IPS-18c (cell line): ENCODE data around the gene RPUSD4.

Experiments
- H3K4me3 ChIP-seq: 2 replicates; pipeline ENCODE4 v1.7.0; 2013; ENCODE audit warnings: low read depth, mild to moderate bottlenecking, low read length, moderate library complexity; ENCODE audit not compliant: insufficient read depth
- H3K9me3 ChIP-seq: one replicate; pipeline ENCODE4 v1.6.1; 2013; ENCODE audit warnings: mild to moderate bottlenecking, low read length, moderate library complexity; ENCODE audit not compliant: control insufficient read depth, insufficient read depth

RPUSD4 gene

DNA sequence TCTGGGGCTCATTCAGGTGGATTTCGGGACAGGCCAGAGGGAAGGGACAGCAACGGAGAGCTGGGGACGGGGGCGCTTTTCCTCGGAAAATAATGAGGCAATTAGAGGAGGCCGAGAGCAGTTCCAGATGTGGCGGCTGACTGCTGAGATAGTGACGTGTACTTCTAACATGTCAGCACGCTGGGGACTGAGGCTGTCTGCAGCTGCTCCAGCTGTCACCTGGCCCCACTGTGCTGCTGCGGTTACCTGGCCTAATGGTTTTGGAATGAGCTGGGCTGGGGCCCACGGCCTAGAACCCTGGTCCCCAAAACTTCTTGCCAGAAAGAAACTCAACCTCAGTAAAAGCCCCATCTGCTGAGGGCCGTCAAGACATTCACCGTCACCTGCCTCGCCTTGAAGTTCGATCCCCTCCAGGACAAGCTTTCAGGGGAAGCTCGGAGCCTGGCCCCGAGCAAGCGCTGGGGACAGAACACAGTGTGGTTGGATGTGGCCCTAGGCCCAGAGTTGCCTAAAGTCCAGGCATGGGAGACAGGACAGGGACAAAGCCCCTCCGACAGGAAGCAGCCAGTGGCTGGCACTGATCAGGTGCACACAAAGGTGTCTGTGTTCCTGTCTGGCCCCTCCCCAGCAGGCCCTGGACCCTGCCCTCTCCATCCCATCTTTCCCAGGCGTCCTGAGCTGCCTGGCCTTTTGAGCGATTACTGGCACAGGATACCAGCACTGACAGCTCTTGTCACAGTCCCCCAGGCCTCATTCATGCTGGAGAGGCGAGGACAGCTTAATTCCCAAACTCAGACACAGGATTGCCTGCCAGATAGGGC is 22.1 kb downstream of the RPUSD4 start:
- peaks cover 2% of the 10 kb centered on the region for H3K9me3 ChIP-seq
- no peak overlapping the region for H3K4me3 ChIP-seq

DNA sequence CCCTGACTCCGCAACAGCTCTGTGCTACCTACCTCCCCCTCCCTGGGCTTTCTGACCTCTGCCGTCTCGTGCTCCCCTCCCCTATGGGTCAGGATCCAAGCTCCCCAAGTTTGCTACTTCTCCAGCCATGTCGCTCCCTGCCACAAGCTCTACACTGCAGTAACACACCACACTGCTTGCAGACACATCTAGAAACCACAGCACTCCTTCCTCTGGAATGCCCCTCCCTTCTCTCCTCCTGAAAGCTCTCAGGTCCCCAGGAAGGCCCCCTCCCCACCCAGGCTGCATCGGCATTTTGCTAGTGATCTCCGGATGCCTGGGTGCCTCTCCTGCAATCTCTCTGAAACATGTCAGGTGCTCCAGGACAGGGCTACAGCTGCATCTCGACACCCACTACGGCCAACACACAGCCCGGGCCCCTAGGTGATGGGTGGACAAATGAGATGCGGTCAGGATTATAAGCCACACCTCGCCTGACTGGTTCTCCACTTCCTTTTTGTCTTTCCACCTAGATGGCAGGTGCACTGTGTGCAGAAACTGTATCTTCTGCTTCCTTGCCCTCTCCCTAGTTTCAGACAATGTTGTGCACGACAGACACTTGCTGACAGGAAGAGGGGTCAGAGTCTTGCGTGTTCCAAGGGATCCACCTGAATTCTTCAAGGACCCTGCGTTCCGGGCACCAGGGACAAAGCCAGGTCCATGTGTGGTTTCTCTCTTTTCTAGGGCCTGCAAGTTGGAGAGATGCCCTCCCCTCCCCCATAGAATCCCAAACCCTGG is 22.9 kb downstream of the RPUSD4 start:
- no peak overlapping the region for H3K4me3 ChIP-seq
- H3K9me3 ChIP-seq = peaks cover 2% of the 10 kb centered on the region

DNA sequence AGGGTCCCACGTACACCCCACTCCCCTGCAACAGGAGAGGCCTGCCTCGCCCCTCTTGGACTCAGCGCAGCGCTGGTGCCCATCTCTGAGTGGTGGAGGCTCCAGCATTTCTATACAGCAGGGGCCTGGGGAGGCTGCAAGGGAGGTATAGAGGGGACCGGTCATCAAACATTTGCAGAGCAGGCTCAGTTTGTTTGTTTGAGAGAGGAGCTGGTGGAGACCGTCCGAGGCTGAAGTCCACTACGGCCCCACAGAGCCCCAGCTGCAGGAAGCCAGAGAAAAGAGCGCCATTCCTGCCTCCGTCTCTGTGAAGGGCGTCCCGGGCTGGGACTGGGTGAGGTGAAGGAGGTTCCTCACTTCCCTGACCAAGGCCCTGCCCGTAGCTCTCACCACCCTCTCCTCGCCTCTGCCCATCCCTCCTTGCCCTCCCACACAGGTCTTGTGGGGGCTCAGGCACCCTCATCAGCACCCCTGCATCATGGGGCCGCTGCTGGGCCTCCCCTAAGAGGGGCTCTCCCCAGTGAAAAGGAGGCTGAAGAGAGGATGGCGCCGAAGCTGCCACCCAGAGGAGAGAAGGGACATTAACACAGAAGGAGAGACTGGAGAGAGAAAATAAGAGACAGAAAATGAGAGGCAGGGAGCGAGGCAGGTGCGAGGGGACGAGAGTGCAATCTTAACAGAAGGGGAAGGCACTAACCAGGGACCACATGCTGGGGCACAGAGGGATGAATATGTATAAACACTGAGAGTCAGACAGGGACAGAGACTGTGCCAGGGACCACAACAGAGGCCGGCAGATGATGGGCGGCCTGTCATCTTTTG is 24.5 kb downstream of the RPUSD4 start:
- H3K9me3 ChIP-seq = peaks cover 2% of the 10 kb centered on the region
- H3K4me3 ChIP-seq = no peak overlapping the region

DNA sequence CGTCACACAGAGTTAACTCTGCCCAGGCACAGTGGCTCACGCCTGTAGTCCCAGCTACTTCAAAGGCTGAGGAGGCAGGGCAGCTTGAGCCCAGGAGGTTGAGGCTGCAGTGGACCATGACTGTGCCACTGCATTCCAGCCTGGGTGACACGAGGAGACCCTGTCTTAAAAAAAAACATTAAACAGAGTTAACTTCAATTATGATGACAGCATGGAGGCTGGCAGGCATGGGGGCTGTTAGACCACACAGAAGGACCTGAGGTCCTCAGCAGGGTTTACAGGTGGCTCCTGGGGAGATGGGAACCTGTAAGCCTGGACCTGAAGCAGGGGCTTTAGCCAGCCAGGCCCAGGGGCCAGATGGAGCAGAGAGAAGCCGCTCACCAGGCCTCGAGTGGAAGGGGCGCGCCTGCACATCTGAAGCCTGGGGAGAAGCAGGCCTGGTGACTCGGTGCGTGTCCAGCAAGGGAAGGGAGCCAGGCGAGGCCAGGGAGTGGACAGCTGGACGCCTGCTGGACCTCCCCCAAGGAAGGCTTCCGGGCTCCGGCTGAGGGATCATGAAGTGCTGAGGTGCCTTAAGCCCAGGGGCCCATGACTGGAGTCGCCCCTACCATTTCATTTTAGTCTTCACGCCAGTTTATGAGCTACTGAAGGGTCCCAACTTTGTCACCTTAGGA is 25.3 kb downstream of the RPUSD4 start:
- H3K9me3 ChIP-seq = peaks cover 2% of the 10 kb centered on the region
- no peak overlapping the region for H3K4me3 ChIP-seq

DNA sequence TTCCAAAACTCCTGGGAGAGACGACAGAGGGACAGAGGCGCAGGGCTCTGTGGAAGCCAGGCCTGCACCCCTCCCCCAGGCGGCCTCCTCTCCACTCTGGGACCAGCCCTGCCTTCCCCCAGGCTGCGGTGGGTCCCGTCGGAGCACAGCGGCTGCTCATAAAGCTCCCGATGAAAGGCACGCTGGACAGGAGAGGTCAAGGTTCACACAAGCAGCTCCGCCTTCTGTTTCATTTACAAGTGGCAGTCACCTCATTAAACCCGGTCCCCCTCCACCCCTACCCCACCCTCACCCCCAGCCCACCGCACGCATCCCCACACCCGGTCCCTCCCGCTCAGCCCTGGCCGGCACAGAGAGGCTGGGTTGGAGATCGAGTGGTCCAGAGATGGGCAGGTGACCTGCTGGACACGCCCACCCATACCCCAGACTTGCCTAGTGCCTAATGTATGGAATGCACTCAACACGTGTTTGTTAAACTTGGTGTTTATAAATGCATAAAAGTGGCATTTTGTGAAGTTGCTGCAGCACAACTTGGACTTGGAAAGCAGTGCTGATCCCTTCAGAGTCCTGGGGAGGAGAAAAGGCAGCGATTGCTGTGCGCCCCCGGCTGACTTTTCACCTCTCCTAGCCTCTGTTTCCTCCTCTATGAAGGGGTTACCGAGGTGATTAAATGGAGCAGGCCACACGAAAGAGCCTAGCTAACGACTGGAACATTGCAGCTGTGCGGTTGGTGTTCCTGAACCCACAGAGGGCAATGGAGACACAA is 26.0 kb downstream of the RPUSD4 start:
- Histone ChIP-seq H3K4me3 (no peak overlapping the region), H3K9me3 (peaks cover 2% of the 10 kb centered on the region)

DNA sequence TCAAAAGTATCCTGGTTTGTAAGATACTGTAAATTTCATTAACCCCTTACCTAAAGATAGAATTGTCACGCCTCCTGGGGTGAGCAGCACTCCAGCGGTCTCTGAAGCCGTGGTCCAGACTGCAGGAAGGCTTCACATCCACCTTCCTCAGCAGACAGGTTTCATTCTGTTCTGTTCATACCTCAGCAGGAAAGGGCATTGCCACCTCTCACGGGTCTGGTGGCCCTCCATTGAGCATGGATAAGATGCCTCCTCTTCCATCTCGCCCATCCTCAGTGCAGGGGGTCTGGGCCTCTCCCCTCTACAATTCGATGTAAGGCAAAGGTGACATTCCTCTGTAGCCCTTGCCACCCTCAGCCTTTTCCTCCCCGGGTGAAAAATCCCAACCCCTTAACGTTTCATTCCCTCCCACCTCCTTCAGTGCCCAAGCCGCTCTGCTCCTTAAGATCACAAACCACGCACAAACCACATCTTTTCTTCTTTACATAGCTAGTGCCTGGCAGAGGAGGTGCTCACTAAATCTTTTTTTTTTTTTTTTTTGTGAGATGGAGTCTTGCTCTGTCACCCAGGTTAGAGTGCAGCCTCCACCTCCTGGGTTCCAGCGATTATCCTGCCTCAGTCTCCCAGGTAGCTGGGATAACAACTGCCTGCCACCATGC is 28.5 kb downstream of the RPUSD4 start:
- H3K9me3 ChIP-seq = peaks cover 2% of the 10 kb centered on the region

DNA sequence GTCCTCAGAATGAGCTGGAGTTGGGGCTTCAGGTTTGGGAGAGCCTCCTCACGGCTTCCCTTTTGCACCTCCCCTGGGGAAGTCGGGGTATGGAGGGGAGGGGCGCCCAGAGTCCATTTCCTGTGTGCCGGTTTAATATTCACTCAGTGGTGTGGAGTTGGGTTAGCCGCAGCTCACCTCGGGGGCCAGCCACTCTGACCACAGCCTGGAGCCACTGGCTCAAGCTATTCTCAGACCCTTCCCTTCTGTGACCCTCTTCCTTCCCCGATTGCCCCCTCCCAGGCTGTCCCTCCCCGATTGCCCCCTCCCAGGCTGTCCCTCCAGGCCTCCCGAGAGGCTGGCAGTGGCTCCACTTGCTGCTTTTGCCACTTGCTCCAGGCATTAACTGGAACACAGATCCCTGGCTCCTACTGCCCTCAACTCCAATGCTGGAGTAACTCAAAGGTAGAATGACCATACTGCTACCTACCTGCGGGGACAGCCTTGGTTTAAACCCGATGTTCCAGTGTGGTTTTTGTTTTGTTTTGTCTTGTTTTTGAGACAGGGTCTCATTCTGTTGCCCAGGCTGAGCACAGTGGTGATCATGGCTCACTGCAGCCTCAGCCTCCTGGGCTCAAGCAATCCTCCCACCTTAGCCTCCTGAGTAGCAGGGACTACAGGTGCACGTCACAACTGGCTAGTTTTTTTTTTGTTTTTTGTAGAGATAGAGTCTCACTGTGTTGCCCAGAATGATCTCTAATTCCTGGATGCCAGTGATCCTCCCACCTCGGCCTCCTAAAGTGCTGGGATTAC is 29.3 kb downstream of the RPUSD4 start:
- peaks cover under 1% of the 10 kb centered on the region for H3K9me3 ChIP-seq
- H3K4me3 ChIP-seq = no peak overlapping the region

More for the DNA sequence above, 28.5 kb downstream of the RPUSD4 start:
- H3K4me3 ChIP-seq = no peak overlapping the region

DNA sequence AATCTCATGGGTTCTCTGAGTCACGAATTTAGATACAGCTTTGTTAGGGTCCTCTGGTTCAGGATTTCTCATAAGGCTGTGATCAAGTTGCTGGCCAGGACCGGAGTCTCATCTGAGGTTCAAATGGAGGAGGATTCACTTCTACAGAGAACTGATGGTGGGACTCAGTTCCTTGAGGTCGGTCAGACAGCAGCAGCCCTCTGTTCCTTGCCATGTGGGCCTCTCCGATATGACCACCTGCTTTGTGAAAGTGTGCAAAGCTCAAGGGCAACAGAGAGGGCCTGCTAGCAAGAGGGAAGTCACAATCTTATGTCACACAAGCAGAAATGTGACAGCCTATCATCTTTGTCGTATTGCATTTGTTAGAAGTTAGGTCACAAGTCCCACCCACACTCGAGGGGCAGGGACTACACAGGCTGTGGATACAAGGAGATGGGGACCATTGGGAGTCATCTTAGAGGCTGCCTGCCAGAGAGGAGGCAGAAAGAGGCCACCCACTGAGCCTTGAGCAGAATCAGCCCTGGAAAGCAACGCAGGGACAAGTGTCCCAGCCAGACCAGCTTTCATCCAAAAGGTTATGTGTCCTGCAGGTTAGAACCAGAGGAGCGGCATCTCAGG is 34.5 kb downstream of the RPUSD4 start:
- no peak overlapping the region for H3K4me3 ChIP-seq
- H3K9me3 ChIP-seq = no peaks in the 10 kb centered on the region

DNA sequence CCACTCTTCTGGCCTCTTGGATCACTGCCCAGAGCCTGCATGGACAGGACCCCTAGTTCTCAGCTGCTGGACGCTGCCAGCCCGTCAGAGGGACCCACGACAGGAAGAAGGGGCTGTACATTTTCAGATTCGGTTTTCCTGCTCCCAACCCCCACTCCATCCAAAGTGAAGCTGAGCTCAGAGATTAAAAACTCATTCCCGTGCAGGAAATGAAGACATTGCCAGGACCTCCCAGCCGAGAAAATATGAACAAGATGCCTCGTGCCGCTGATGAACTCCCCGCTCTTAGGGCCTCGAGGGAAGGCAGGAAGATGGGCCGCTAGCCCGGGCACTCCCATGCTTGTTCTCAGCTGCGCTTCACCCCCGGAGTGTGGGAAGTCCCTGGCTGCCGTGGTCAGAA is 36.1 kb downstream of the RPUSD4 start:
- no peaks in the 10 kb centered on the region for H3K9me3 ChIP-seq
- H3K4me3 ChIP-seq = no peak overlapping the region

DNA sequence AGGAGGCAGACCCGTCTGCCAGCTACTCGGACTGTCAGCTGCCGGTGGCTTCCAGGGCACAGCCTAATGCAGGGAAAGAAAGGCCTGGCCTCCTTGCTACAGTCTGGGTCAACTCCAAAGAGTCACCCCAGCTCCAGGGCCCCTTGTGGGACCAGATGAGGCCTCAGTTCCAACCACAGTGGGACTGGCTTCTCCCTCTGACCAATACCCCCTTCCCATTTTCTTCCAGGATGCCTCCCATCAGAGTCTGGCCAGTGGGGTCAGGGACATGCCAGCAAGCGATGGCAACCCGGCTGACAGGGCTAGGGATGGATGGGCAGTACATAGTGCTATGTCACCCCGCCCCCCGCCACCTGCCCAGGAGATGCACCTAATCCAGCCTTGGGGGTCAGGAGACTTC is 36.6 kb downstream of the RPUSD4 start:
- no peaks in the 10 kb centered on the region for H3K9me3 ChIP-seq
- no peak overlapping the region for H3K4me3 ChIP-seq

DNA sequence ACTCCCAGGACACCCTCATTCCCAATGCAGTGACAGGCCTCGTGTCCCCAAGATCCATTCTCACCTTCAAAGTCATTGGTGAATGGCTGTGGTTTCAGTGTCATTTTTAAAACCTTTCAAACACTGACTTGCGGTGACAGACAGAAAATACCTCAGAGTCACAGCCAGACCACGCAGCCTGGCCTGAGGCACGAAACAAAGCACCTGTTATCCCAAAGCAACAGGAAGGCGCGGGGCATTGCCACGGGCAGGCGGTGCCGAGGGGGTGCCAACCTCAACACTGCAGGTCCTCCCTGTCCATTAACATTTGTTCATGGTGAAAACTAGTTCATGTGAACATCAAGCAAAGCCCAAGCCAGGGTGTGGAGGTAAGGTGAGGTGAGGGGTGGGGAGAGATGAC is 38.2 kb downstream of the RPUSD4 start:
- Histone ChIP-seq H3K4me3 (no peak overlapping the region), H3K9me3 (no peaks in the 10 kb centered on the region)

DNA sequence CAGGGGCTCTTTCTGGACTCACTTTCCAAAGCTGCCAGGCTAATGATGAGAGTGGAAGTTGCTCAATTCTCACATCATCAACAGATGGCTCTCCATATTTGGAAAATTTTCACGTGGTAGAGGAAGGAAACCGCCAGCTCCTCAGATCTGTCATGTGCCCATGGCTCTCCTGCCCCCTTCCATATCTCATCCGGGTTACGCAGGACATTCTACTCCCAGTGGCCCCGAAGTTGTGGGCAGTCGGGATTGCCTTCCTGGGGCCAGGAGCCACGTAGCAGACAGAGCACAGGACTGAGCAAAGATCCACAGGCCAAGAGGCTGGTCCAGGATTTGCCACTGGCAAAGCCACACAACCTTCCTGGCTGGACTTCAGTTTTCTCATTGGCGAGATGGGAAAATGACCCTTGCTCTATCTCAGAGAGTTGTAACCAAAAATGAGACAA is 38.8 kb downstream of the RPUSD4 start:
- Histone ChIP-seq H3K9me3 (no peaks in the 10 kb centered on the region), H3K4me3 (no peak overlapping the region)

DNA sequence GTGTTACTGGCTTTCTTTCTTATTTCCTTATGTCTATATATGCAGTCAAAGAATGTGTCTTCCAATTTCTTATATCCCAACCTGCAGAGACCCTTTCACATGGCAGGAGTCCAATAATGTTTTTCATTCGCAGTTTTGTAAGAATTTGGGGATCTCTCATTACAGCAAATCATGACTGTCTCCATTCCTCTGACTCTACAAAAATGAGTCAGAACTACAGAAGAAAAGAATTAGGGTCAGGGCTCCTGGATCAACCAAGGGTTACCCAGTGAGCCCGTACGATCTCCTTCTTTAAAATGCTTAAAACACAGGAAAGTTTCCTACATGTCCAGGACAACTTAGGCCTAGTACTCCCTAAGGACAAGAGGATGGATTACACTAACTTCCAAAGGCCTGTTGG is 42.2 kb downstream of the RPUSD4 start:
- Histone ChIP-seq H3K4me3 (no peak overlapping the region), H3K9me3 (no peaks in the 10 kb centered on the region)

DNA sequence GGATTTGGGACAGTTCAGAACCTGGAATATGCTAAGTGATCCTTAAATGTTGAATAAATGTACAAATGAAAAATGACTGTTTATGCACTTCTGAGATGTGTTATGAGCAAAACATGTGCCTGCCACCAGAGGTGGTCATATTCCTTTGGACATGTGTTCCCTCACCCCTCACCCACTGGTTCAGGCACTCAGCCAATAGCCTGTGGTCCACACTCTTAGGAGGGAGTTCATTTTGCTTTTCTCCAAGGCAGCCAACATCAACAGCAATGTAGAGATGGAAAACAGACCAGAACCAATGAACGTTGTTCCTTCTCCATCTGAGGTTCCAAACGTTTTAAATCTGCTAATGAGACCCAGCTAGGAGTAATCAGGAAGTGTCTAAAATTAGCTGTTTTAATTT is 44.0 kb downstream of the RPUSD4 start:
- no peaks in the 10 kb centered on the region for H3K9me3 ChIP-seq
- no peak overlapping the region for H3K4me3 ChIP-seq

DNA sequence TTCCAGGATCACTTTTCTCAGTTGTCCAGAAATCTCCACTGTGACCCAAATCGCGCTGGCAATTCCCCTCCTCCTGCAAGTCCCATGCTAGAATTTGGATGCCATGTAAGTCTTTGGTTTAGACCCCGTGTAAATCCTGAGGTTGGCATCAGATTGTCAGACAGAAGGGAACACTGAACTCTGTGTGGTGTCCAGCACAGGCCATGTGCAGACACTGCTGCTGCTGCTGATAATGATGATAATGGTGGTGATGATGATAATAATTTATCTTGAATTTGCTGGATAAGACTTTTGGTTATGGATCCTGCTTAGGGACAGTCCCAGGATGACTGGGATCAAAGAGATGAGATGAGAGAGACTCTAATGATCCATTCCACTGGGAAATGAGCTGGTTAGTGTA is 45.0 kb downstream of the RPUSD4 start:
- no peaks in the 10 kb centered on the region for H3K9me3 ChIP-seq

More for the DNA sequence above, 45.0 kb downstream of the RPUSD4 start:
- no peak overlapping the region for H3K4me3 ChIP-seq
